Prostate gland (tissue), 2 donors: ENCODE data around the gene ARMC6.

Experiments
- CTCF ChIP-seq, 4 experiments: fragments of 200-600 bp in 2 of 4; fragments of 450-650 bp in 2 of 4; sonication (generic) in 2 of 4; IDR thresholded peaks; 1 replicate in 3 of 4; 2 replicates in 1 of 4; pipeline ENCODE4 v1.5.1; 2016 to 2019; ENCODE audit warnings: antibody characterized with exemption in 4 of 4, mild to moderate bottlenecking in 2 of 4, moderate library complexity in 2 of 4
- POLR2A ChIP-seq: fragments of 450-650 bp; IDR thresholded peaks from one replicate; pipeline ENCODE4 v1.6.1; 2016; ENCODE audit warnings: antibody characterized with exemption, mild to moderate bottlenecking
- POLR2AphosphoS5 ChIP-seq: sonication (generic); formaldehyde crosslinking; IDR thresholded peaks from one replicate; pipeline ENCODE4 v1.6.1; 2017; ENCODE audit warnings: antibody characterized with exemption

GRCh38 chr19:19022380-19022961 is 10.9 kb upstream of the ARMC6 start:
- no peak for TF ChIP-seq POLR2AphosphoS5
- TF ChIP-seq CTCF (IDR thresholded peaks at IDR 0.05): no peak
- no peak for TF ChIP-seq POLR2A
